ENCODE data around the gene CALML5. TPM values are rescaled to one million over a fixed set of nuclear protein-coding genes. Genes with fewer than 3 reads are reported as not detected.

The CALML5 gene
- total RNA-seq, 2 donors from 2014 or later = 0.46 to 10.5 TPM

GRCh38 chr10:5480162-5480941 lies 19.0 kb downstream of the CALML5 start:
- TF ChIP-seq POLR2A (IDR thresholded peaks at IDR 0.05) = no peak
- no peak for TF ChIP-seq CTCF (IDR thresholded peaks at IDR 0.05)
- no peak for TF ChIP-seq POLR2AphosphoS5 (IDR thresholded peaks at IDR 0.05)
- H3K27ac ChIP-seq = no peak overlapping the region
- no peaks in the 10 kb centered on the region for H3K9me3 ChIP-seq
- H3K4me1 ChIP-seq (replicated peaks) = no peaks in the 10 kb centered on the region
- no peaks in the 10 kb centered on the region for H3K36me3 ChIP-seq
- H3K4me3 ChIP-seq = no peak overlapping the region
- no peak for DNase-seq (ENCODE audit: low spot score)
- no peaks in the 10 kb centered on the region for H3K27me3 ChIP-seq (replicated peaks; ENCODE audit: insufficient read depth)
- WGBS = 95% methylated on average over 21 of the region's 21 CpGs
- intact Hi-C loops (cut with DNase I) = no loop called here

- H3K9me3 ChIP-seq = no peaks in the 10 kb centered on the region
Observed at GRCh38 chr10:5479481-5480161, 19.7 kb downstream of the CALML5 start.

GRCh38 chr10:5478694-5479305 lies 20.6 kb downstream of the CALML5 start:
- no peaks in the 10 kb centered on the region for H3K4me1 ChIP-seq (replicated peaks)
- H3K36me3 ChIP-seq = no peaks in the 10 kb centered on the region
- TF ChIP-seq POLR2A (IDR thresholded peaks at IDR 0.05) (no peak), CTCF (IDR thresholded peaks at IDR 0.05) (no peak), POLR2AphosphoS5 (IDR thresholded peaks at IDR 0.05) (no peak)
- H3K4me3 ChIP-seq = no peak overlapping the region
- WGBS = 87% methylated on average over 18 of the region's 18 CpGs
- intact Hi-C loops (cut with DNase I) = no loop called here
- DNase-seq (ENCODE audit: low spot score) = no peak
- H3K27me3 ChIP-seq (replicated peaks; ENCODE audit: insufficient read depth) = no peaks in the 10 kb centered on the region
- H3K27ac ChIP-seq = no peak overlapping the region
- H3K9me3 ChIP-seq = no peaks in the 10 kb centered on the region

More at GRCh38 chr10:5479481-5480161, 19.7 kb downstream of the CALML5 start:
- TF ChIP-seq CTCF (IDR thresholded peaks at IDR 0.05) (no peak), POLR2A (IDR thresholded peaks at IDR 0.05) (no peak), POLR2AphosphoS5 (IDR thresholded peaks at IDR 0.05) (no peak)
- no peak for DNase-seq (ENCODE audit: low spot score)
- 91% methylated on average over 14 of the region's 14 CpGs for WGBS
- intact Hi-C loops (cut with DNase I) = no loop called here
- Histone ChIP-seq H3K36me3 (no peaks in the 10 kb centered on the region), H3K4me1 (replicated peaks) (no peaks in the 10 kb centered on the region), H3K27ac (no peak overlapping the region), H3K27me3 (replicated peaks; ENCODE audit: insufficient read depth) (no peaks in the 10 kb centered on the region), H3K4me3 (no peak overlapping the region)

GRCh38 chr10:5477948-5478693 lies 21.2 kb downstream of the CALML5 start:
- WGBS = 94% methylated on average over 11 of the region's 11 CpGs
- intact Hi-C loops (cut with DNase I) = no loop called here
- no peaks in the 10 kb centered on the region for H3K36me3 ChIP-seq
- no peak overlapping the region for H3K27ac ChIP-seq
- no peaks in the 10 kb centered on the region for H3K4me1 ChIP-seq (replicated peaks)
- no peak overlapping the region for H3K4me3 ChIP-seq
- DNase-seq (ENCODE audit: low spot score) = no peak
- TF ChIP-seq CTCF (IDR thresholded peaks at IDR 0.05) = no peak
- no peak for TF ChIP-seq POLR2A (IDR thresholded peaks at IDR 0.05)
- TF ChIP-seq POLR2AphosphoS5 (IDR thresholded peaks at IDR 0.05) = no peak
- no peaks in the 10 kb centered on the region for H3K27me3 ChIP-seq (replicated peaks; ENCODE audit: insufficient read depth)
- no peaks in the 10 kb centered on the region for H3K9me3 ChIP-seq

Measured in prostate gland (tissue), 2 donors.